A673 (cell line): ENCODE data around the gene XRCC4.

Source experiments
- CTCF ChIP-seq: fragments of 300-800, 200-600 bp; sonication (generic); conservative IDR thresholded peaks from 2 replicates; pipeline ENCODE4 v1.5.1; 2017; ENCODE audit warnings: low read depth, mild to moderate bottlenecking, antibody characterized with exemption, low read length, moderate library complexity, mixed read lengths
- EZH2 ChIP-seq: fragments of 200-600 bp; sonication (generic); IDR thresholded peaks from 2 replicates; pipeline ENCODE4 v1.6.1; 2017; ENCODE audit warnings: borderline replicate concordance, low read depth, mild to moderate bottlenecking, mixed read lengths, antibody characterized with exemption, low read length; ENCODE audit not compliant: poor library complexity, severe bottlenecking

GRCh38 chr5:83371726-83372125, 294.4 kb downstream of the XRCC4 start:
- TF ChIP-seq CTCF (no peak), EZH2 (no peak)
